AG04450 (cell line): ENCODE results near the gene PCBP4. TPM values are rescaled to one million over a fixed set of nuclear protein-coding genes. Genes with fewer than 3 reads are reported as not detected.

Experiments
- CTCF ChIA-PET: fragments of 300-600, 350-600 bp; formaldehyde crosslinking; extraction: SDS; loops from one replicate; lab custom pipeline; 2022; ENCODE audit warnings: antibody characterized with exemption, inconsistent platforms; lab: Charles Lee
- POLR2A ChIA-PET: fragments of 350-600 bp; formaldehyde crosslinking; extraction: SDS; loops from one replicate; lab custom pipeline; 2021; ENCODE audit warnings: antibody characterized with exemption, inconsistent platforms; lab: Yijun Ruan, JAX
- DNase-seq: peaks from one replicate; pipeline ENCODE4 v3.0.0-alpha.2; 2011; ENCODE audit warnings: low read depth, low spot score
- H3K27ac ChIP-seq: one replicate; pipeline ENCODE4 v1.5.1; 2012; ENCODE audit warnings: low read depth, low read length, control low read depth
- H3K27me3 ChIP-seq: one replicate; pipeline ENCODE4 v1.6.0; 2012; ENCODE audit warnings: low read length; ENCODE audit not compliant: control insufficient read depth, insufficient read depth
- H3K4me3 ChIP-seq: 2 replicates; pipeline ENCODE4 v1.5.1; 2011; ENCODE audit warnings: mild to moderate bottlenecking, low read depth, low read length, control low read depth
- H3K9me3 ChIP-seq: 2 replicates; pipeline ENCODE4 v1.5.1; 2012; ENCODE audit warnings: low read length; ENCODE audit not compliant: control insufficient read depth, insufficient read depth
- CTCF ChIP-seq: IDR thresholded peaks from 2 replicates; pipeline ENCODE4 v1.5.1; 2011; ENCODE audit warnings: low read depth, low read length, control low read depth, inconsistent platforms
- polyA plus RNA-seq: library from polyadenylated mRNA; depleted of rRNA; stranded (reverse); fragments of >200 nt; gene quantifications from 2 replicates; pipeline ENCODE4 v1.2.3, GENCODE V29; 2011

Gene PCBP4
- polyA plus RNA-seq, 1 experiment: 54.6 TPM

DNA sequence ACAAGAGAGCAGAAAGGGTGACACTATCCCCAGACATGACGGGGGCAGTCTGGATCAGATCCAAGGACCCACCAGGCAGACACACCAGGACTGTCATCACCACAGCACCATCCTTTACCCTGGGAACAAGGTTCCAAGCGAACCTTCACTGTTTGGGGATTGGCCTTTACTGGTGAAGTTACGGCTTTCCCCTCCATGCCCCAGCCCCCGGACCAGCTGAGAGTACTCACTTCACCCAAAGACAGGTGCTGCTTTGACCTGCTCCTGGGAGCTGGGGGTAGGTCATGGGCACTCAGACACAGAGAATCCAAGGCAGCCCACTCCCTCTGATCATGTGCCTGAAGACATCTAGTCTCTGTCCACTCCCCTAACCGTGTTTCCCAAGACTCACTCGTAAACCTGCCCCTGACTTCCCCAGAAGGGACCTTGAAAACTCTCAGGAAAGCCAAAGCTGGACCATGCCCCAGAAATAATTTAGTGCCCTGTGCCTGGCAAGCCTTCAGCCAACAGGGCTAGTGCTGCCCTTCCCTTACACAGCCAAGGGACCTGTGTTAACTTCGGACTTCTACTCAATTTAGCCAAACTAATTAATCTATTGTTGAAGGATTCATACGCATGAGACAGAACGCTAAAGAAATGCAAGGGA, 28.4 kb downstream of the PCBP4 start:
- no peaks in the 10 kb centered on the region; the same call in 1 of the 2 replicates for H3K9me3 ChIP-seq
- DNase-seq: no peak
- TF ChIP-seq CTCF: no peak
- POLR2A ChIA-PET: no interaction called here
- no peak overlapping the region for H3K4me3 ChIP-seq
- CTCF ChIA-PET: no interaction called here
- H3K27ac ChIP-seq: no peak overlapping the region
- no peaks in the 10 kb centered on the region for H3K27me3 ChIP-seq

DNA sequence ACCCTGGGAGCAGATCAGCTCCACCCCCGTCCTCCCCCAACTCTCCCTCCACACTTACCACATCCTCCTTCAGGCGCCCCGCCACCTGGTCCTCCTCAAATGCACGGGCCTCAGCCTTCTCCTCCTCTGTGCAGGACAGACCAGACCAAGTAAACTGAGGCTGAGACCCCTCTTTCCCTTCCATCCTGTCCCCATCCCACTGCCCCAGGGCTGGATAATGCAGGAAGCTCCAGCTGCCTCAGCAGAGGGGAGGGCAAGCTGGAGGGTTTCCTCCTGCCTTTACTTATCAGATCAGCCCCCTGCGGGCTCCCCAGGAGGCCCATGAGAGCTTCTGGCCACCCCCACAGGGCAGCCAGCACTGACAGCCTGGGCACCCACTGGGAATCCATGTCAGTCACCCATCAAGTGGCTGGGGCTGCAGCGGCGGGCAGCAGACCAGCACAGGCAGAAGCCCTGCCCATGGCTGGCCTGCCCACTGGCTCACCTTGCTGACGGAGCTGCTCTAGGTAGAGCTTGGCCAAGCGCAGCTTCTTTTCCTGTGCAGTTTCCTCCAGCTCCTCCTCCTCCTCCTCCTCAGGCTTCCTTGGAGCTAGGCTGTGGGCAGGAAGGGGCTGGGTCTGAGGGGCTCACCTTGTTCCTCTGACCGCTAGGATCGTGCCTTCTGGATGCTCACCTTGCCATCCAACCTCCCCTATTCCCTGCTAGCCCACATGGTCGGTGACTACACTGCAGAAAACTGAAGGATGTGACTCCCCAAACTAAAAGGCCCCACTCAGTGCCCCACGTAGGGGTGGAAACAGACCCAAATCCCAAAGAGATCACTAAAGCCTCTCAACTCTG, 29.4 kb downstream of the PCBP4 start:
- CTCF ChIA-PET: no interaction called here
- no peaks in the 10 kb centered on the region; the same call in 1 of the 2 replicates for H3K9me3 ChIP-seq
- no peaks in the 10 kb centered on the region for H3K27me3 ChIP-seq
- H3K4me3 ChIP-seq: no peak overlapping the region
- TF ChIP-seq CTCF: no peak
- H3K27ac ChIP-seq: no peak overlapping the region
- POLR2A ChIA-PET: no interaction called here
- DNase-seq: no peak

- Histone ChIP-seq H3K27ac (no peak overlapping the region), H3K27me3 (no peaks in the 10 kb centered on the region), H3K4me3 (no peak overlapping the region), H3K9me3 (no peaks in the 10 kb centered on the region; the same call in 1 of the 2 replicates)
- TF ChIP-seq CTCF: no peak
- DNase-seq: no peak
- ChIA-PET CTCF (no interaction called here), POLR2A (no interaction called here)
Measured at GRCh38 chr3:51937014-51937413, 30.2 kb downstream of the PCBP4 start.

DNA sequence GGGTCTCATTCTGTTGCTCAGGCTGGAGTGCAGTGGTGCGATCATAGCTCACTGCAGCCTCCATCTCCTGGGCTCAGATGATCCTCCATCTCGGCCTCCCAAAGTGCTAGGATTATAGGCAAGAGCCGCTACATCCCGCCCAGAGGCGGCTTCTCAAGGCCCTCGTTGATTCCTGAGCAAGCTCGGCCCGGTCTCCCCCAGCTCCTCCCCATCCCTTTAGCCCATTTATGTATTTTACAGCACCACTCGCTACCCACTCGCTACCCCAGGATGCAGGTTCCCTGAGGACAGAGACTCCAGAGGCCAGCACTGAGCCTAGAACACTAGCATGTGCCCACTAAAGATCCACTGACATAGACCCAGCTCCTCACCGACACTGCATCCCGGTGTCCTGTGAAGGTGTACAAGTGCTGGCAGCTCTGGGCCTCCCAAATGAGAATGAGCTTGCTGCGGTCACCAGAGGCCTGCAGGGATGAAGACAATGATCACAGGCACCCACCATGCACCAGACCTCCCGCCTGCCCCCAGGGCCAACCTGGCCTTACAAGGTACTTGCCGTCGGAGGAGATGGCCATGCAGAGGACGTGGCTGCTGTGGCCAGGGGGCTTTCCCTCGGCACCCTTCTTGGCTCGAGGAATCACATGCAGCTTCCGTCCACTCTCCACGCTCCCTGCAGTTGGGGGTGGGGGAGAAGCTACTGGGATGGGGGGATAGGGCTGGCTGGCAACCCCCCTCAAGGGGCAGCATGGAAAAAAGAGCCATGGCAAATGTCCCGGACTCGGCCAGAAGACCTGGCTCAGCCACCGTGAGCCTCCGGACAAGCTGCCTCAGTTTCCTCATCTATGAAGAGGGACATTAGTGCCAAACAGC, 31.1 kb downstream of the PCBP4 start:
- no peak for DNase-seq
- ChIA-PET POLR2A (no interaction called here), CTCF (no interaction called here)
- Histone ChIP-seq H3K9me3 (no peaks in the 10 kb centered on the region), H3K27ac (no peak overlapping the region), H3K27me3 (no peaks in the 10 kb centered on the region), H3K4me3 (no peak overlapping the region)
- no peak for TF ChIP-seq CTCF
